ENCODE measurements around the gene CAMTA1. TPM values are rescaled to one million over a fixed set of nuclear protein-coding genes. Genes with fewer than 3 reads are reported as not detected.

CAMTA1 gene
- total RNA-seq, 1 donor: 56.1 TPM

GRCh38 chr1:6799499-6799898, 14.2 kb downstream of the CAMTA1 start:
- no peak for TF ChIP-seq CTCF (IDR thresholded peaks at IDR 0.05; ENCODE audit: insufficient read depth, low read depth, low read length)
- no peak overlapping the region for H3K4me3 ChIP-seq (ENCODE audit: low read depth, low read length)
- DNase-seq (ENCODE audit: low read depth): no peak

- H3K4me3 ChIP-seq (ENCODE audit: low read depth, low read length): no peak overlapping the region
- no peak for TF ChIP-seq CTCF (IDR thresholded peaks at IDR 0.05; ENCODE audit: insufficient read depth, low read depth, low read length)
- DNase-seq (ENCODE audit: low read depth): peak; percentile 88
These were observed 15.5 kb downstream of the CAMTA1 start for GRCh38 chr1:6800745-6801144.

DNA sequence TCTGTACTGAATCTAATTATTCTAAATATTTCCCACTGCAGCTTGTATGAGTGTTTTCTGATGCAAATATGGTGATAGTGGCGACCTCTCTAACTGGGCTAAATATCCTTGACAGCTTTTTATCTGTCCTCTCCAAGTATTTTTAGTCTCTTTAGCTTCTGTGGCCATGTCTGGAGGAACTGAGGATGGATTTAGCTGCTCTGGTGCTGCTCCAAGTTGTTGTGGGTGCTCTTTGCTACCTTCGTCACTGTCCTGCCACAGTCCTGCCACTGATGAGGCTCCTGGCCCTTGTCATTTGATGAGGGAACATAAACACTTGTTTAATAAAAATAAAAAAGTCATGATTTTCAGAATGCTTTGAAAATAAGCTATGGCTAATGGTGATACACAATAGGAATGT, 15.9 kb downstream of the CAMTA1 start:
- H3K4me3 ChIP-seq (ENCODE audit: low read depth, low read length): no peak overlapping the region
- TF ChIP-seq CTCF (IDR thresholded peaks at IDR 0.05; ENCODE audit: insufficient read depth, low read depth, low read length): no peak
- no peak for DNase-seq (ENCODE audit: low read depth)

DNA sequence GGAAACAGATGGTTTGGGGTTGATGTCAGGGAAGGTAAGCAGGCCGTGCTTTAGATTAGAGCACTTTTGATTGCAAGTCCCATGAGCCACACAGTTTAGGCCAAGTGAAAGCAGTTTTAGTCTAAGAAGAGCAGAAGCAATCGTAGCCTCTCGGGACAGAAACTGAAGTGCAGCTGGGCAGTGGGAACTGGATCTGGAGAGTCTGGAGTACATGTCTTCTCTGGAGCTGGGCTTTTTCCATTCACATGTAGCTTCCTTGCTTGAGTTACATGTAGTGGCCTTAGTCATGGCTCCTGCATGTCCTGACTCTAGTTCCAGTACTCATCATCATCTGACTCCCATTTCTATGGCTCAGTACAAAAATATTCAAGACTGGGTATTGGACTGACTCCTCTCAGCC, 16.7 kb downstream of the CAMTA1 start:
- no peak overlapping the region for H3K4me3 ChIP-seq (ENCODE audit: low read depth, low read length)
- DNase-seq (ENCODE audit: low read depth): peak; percentile 60
- TF ChIP-seq CTCF (IDR thresholded peaks at IDR 0.05; ENCODE audit: insufficient read depth, low read depth, low read length): no peak

DNA sequence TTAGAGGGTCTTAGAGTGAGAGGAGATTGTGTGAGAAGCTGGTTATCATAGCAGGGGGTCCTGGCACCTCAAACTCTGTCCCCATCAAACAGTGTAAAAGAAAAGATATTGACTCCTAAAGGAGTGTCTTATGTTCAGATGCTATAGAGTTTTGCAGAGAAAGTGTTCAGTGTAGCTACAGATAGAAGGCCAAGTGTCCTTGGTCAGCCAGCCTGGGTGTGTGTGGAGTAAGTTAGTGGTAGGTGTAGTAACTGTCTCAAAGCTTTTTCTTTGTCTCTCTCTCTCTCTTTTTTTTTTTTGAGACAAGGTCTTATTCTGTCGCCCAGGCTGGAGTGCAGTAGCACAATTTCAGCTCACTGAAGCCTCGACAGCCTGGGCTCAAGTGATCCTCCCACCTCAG, 17.2 kb downstream of the CAMTA1 start:
- H3K4me3 ChIP-seq (ENCODE audit: low read depth, low read length): no peak overlapping the region
- no peak for DNase-seq (ENCODE audit: low read depth)
- no peak for TF ChIP-seq CTCF (IDR thresholded peaks at IDR 0.05; ENCODE audit: insufficient read depth, low read depth, low read length)

- TF ChIP-seq CTCF (IDR thresholded peaks at IDR 0.05; ENCODE audit: insufficient read depth, low read depth, low read length): no peak
- DNase-seq (ENCODE audit: low read depth): no peak
- no peak overlapping the region for H3K4me3 ChIP-seq (ENCODE audit: low read depth, low read length)
These were observed 17.6 kb downstream of the CAMTA1 start for GRCh38 chr1:6802893-6803292.

DNA sequence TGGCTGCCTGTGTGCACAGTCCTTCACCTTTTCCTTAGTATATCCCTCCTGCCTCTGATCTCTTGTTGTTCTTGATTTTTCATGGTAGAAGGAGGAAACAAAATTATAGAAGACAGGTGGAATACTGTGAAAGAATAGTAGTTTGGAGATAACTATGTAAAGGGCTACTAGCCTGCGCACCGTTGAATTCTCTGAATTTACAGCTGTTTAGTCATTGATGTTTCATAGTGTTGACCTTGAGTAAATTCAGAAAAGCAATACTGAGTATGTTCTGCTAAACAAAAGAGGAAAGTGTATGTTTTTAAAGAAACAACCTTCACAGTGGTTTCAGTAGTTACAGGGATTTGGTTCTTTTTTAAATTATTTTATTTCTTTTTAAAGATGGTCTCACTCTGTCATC, 18.1 kb downstream of the CAMTA1 start:
- DNase-seq (ENCODE audit: low read depth): no peak
- TF ChIP-seq CTCF (IDR thresholded peaks at IDR 0.05; ENCODE audit: insufficient read depth, low read depth, low read length): no peak
- no peak overlapping the region for H3K4me3 ChIP-seq (ENCODE audit: low read depth, low read length)

Data from fibroblast of villous mesenchyme (primary cell).